PC-9 (cell line): ENCODE measurements around the gene SLC46A2. TPM values are rescaled to one million over a fixed set of nuclear protein-coding genes. Genes with fewer than 3 reads are reported as not detected.

Experiments
- BruUV-seq: library from RNA; stranded (reverse); fragments of 400-500 nt; replicated peaks from 2 replicates; lab custom pipeline; 2021; lab: Mats Ljungman, UMichigan
- CTCF ChIA-PET: fragments of 300-600 bp; sonication (Branson Sonifier 250); formaldehyde crosslinking; loops from one replicate; lab custom pipeline; 2022; ENCODE audit warnings: antibody characterized with exemption; lab: Charles Lee
- POLR2A ChIA-PET: fragments of 300-600 bp; sonication (Branson Sonifier 250); formaldehyde crosslinking; loops from one replicate; lab custom pipeline; 2022; ENCODE audit warnings: antibody characterized with exemption; ENCODE audit not compliant: unreplicated experiment; lab: Charles Lee
- DNase-seq, 2 experiments: peaks; one replicate each; pipeline versions ENCODE4 v3.0.0 to v3.0.0-alpha.2; 2015 to 2022; ENCODE audit warnings: mixed read lengths in 1 of 2
- H2AFZ ChIP-seq: fragments of 200-600 bp; sonication (generic); 2 replicates; pipeline ENCODE4 v1.8.1; 2017; ENCODE audit warnings: antibody characterized with exemption
- H3F3A ChIP-seq: fragments of 200-600 bp; sonication (generic); 2 replicates; pipeline ENCODE4 v1.8.1; 2017; ENCODE audit warnings: antibody characterized with exemption, mild to moderate bottlenecking, low read depth; ENCODE audit not compliant: insufficient read depth
- H3K27ac ChIP-seq: fragments of 200-600 bp; sonication (generic); 2 replicates; pipeline ENCODE4 v1.6.1; 2016; ENCODE audit warnings: mixed run types
- H3K27me3 ChIP-seq: fragments of 200-600 bp; sonication (generic); 2 replicates; pipeline ENCODE4 v1.6.1; 2016; ENCODE audit warnings: low read depth, mixed run types; ENCODE audit not compliant: insufficient read depth
- H3K36me3 ChIP-seq: fragments of 200-600 bp; sonication (generic); 2 replicates; pipeline ENCODE4 v1.6.1; 2016; ENCODE audit warnings: low read depth, mixed run types
- H3K4me1 ChIP-seq: fragments of 200-600 bp; sonication (generic); replicated peaks from 2 replicates; pipeline ENCODE4 v1.6.1; 2016; ENCODE audit warnings: mixed run types; ENCODE audit not compliant: insufficient read depth
- H3K4me2 ChIP-seq: fragments of 200-600 bp; sonication (generic); 2 replicates; pipeline ENCODE4 v1.6.1; 2017; ENCODE audit warnings: mixed run types
- H3K4me3 ChIP-seq: fragments of 200-600 bp; sonication (generic); 2 replicates; pipeline ENCODE4 v1.6.1; 2016; ENCODE audit warnings: mixed run types
- H3K79me2 ChIP-seq: fragments of 200-600 bp; sonication (generic); 2 replicates; pipeline ENCODE4 v1.6.1; 2017; ENCODE audit warnings: low read depth, mixed run types
- H3K9me2 ChIP-seq: fragments of 200-600 bp; sonication (generic); 2 replicates; pipeline ENCODE4 v1.8.1; 2017; ENCODE audit warnings: mild to moderate bottlenecking; ENCODE audit not compliant: insufficient read depth
- H3K9me3 ChIP-seq: fragments of 200-600 bp; sonication (generic); 2 replicates; pipeline ENCODE4 v1.8.1; 2016; ENCODE audit warnings: low read depth; ENCODE audit not compliant: insufficient read depth
- H4K20me1 ChIP-seq: fragments of 200-600 bp; sonication (generic); 2 replicates; pipeline ENCODE4 v1.8.1; 2017; ENCODE audit not compliant: insufficient read depth
- EZH2 ChIP-seq: fragments of 200-600 bp; sonication (generic); IDR thresholded peaks from 2 replicates; pipeline ENCODE4 v1.8.0; 2017; ENCODE audit warnings: antibody characterized with exemption, low read depth
- intact Hi-C: fragments of 100-400 bp; cut with micrococcal nuclease; formaldehyde crosslinking; loops from one replicate; pipeline ENCODE4 v1.10.0; 2022; ENCODE audit not compliant: unreplicated experiment
- total RNA-seq: library from RNA; stranded (reverse); gene quantifications from 2 replicates; pipeline ENCODE4 v1.2.3, GENCODE V29; 2021
- TF ChIP-seq, protein P1 (sequence below): fragments of 200-600 bp; sonication (generic); conservative IDR thresholded peaks from 2 replicates; pipeline ENCODE4 v1.6.1; 2017; ENCODE audit warnings: mixed run types, antibody characterized with exemption, mild to moderate bottlenecking, moderate library complexity

Gene SLC46A2
- total RNA-seq, 1 experiment from 2014 or later: not detected

DNA sequence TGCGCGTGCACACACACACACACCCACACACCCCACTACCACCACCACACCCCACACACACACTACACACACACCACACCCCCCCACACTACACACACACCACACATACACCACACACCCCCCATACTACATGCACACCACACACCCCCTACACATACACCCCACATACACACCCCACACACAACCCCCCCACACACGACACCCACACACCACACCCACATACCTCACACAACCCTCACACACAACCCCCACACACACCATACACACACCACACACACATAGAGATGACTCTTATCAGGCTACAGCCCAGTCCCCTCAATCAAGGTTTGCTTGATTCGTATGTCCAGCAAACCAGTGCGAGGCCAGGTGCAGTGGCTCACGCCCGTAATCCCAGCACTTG lies 25.7 kb downstream of the SLC46A2 start:
- no peak overlapping the region for H3K27ac ChIP-seq
- H3K9me2 ChIP-seq: no peaks in the 10 kb centered on the region
- no peaks in the 10 kb centered on the region for H3K79me2 ChIP-seq
- H4K20me1 ChIP-seq: no peaks in the 10 kb centered on the region
- no peaks in the 10 kb centered on the region for H3K36me3 ChIP-seq
- POLR2A ChIA-PET: no interaction called here
- no peaks in the 10 kb centered on the region for H3K27me3 ChIP-seq
- H3F3A ChIP-seq: peaks cover 22% of the 10 kb centered on the region
- H3K4me3 ChIP-seq: no peak overlapping the region
- no peak for DNase-seq
- no peaks in the 10 kb centered on the region for H3K9me3 ChIP-seq
- H3K4me1 ChIP-seq: peaks cover 20% of the 10 kb centered on the region
- intact Hi-C loops: no loop called here
- no peak overlapping the region for H3K4me2 ChIP-seq
- TF ChIP-seq EZH2: no peak
- TF ChIP-seq, protein P1, sequence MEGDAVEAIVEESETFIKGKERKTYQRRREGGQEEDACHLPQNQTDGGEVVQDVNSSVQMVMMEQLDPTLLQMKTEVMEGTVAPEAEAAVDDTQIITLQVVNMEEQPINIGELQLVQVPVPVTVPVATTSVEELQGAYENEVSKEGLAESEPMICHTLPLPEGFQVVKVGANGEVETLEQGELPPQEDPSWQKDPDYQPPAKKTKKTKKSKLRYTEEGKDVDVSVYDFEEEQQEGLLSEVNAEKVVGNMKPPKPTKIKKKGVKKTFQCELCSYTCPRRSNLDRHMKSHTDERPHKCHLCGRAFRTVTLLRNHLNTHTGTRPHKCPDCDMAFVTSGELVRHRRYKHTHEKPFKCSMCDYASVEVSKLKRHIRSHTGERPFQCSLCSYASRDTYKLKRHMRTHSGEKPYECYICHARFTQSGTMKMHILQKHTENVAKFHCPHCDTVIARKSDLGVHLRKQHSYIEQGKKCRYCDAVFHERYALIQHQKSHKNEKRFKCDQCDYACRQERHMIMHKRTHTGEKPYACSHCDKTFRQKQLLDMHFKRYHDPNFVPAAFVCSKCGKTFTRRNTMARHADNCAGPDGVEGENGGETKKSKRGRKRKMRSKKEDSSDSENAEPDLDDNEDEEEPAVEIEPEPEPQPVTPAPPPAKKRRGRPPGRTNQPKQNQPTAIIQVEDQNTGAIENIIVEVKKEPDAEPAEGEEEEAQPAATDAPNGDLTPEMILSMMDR: no peak
- no peak overlapping the region for H2AFZ ChIP-seq
- BruUV-seq: no TSS peak
- CTCF ChIA-PET: no interaction called here

DNA sequence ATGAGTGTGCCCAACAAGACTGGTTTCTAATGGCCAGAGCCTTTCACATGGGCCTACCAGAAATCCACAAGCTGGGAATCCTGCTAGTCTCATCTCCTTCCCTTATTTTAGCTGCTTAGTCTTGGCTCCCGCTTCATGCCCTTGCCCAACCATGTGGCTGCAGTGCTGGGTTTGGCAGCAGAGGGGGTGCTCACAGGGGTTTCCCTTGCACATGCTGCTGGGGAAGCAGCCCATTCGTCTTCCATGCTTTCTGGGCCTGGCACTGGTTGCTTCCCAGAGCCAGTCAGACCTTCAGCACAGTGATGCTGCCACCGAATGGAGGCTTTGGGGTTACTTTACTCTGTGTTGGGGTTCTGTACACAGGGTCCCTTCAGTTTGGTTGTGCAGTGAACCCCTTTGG lies 26.3 kb downstream of the SLC46A2 start:
- TF ChIP-seq, protein P1: no peak
- no peak for TF ChIP-seq EZH2
- BruUV-seq: no TSS peak
- CTCF ChIA-PET: no interaction called here
- intact Hi-C loops: no loop called here
- no peaks in the 10 kb centered on the region for H3K9me3 ChIP-seq
- no peak overlapping the region for H3K4me2 ChIP-seq
- H4K20me1 ChIP-seq: no peaks in the 10 kb centered on the region
- no peak overlapping the region for H3K27ac ChIP-seq
- no peaks in the 10 kb centered on the region for H3K36me3 ChIP-seq
- POLR2A ChIA-PET: no interaction called here
- no peak for DNase-seq
- no peaks in the 10 kb centered on the region for H3K9me2 ChIP-seq
- H3K4me3 ChIP-seq: no peak overlapping the region
- H3K79me2 ChIP-seq: no peaks in the 10 kb centered on the region
- H3F3A ChIP-seq: peaks cover 22% of the 10 kb centered on the region
- H3K27me3 ChIP-seq: no peaks in the 10 kb centered on the region
- H2AFZ ChIP-seq: no peak overlapping the region
- H3K4me1 ChIP-seq: peaks cover 16% of the 10 kb centered on the region

DNA sequence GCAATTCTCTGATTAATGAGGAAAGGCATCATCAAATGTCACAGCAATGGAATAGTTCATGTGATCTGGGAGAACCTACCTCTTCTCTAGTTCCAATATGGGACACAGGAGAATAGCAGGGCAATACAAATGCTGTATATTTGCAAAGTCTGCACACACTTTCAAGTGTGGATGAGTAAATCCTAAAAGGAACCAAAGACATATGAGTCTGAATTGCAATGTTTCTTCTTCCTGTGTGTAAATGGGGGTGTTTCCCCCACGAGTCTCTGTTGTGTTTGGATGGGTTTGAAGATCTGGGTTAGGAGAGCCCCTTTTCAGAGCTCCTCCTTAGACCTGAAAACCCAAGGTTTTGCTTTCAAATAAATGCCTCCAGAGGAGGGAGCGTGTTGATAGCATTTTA lies 26.9 kb downstream of the SLC46A2 start:
- H3K27ac ChIP-seq: no peak overlapping the region
- peaks cover 10% of the 10 kb centered on the region for H3K4me1 ChIP-seq
- H3K4me2 ChIP-seq: no peak overlapping the region
- intact Hi-C loops: no loop called here
- TF ChIP-seq, protein P1: no peak
- no peak for TF ChIP-seq EZH2
- DNase-seq: no peak
- no peaks in the 10 kb centered on the region for H3K27me3 ChIP-seq
- H3K4me3 ChIP-seq: no peak overlapping the region
- no peaks in the 10 kb centered on the region for H4K20me1 ChIP-seq
- no TSS peak for BruUV-seq
- no peaks in the 10 kb centered on the region for H3K36me3 ChIP-seq
- ChIA-PET CTCF (no interaction called here), POLR2A (no interaction called here)
- H3K9me2 ChIP-seq: no peaks in the 10 kb centered on the region
- H3K9me3 ChIP-seq: no peaks in the 10 kb centered on the region
- peaks cover 16% of the 10 kb centered on the region for H3F3A ChIP-seq
- H3K79me2 ChIP-seq: no peaks in the 10 kb centered on the region
- no peak overlapping the region for H2AFZ ChIP-seq
